K562 (cell line): Measurements from ENCODE around the gene ATP8A1. TPM values are rescaled to one million over a fixed set of nuclear protein-coding genes. Genes with fewer than 3 reads are reported as not detected.

Experiments used
- ATAC-seq: fragments of 200-7000 bp; cut with Tn5 transposase; 3 replicates; pipeline ENCODE4 v1.9.1; 2020; ENCODE audit warnings: moderate library complexity
- BruUV-seq: library from RNA; stranded (reverse); fragments of 400-500 nt; replicated peaks from 2 replicates; lab custom pipeline; 2021; lab: Mats Ljungman, UMichigan
- CTCF ChIA-PET: fragments of 300-600 bp; formaldehyde crosslinking; extraction: SDS; loops from one replicate; lab custom pipeline; 2021; ENCODE audit warnings: low intra/inter-chr PET ratio; lab: Yijun Ruan, JAX
- POLR2A ChIA-PET: fragments of 300-600, 350-650 bp; sonication (Branson Sonifier 250); formaldehyde crosslinking; extraction: SDS; loops from one replicate; lab custom pipeline; 2021; ENCODE audit warnings: antibody characterized with exemption, inconsistent platforms; lab: Yijun Ruan, JAX
- DNase-seq, 4 experiments: peaks; one replicate each; pipeline versions ENCODE4 v3.0.0 to v3.0.0-alpha.2; 2011 to 2018; ENCODE audit warnings: low spot score in 3 of 4, mixed read lengths in 3 of 4; ENCODE audit errors: extremely low read depth in 1 of 4
- FAIRE-seq: peaks from 2 replicates; lab custom pipeline; 2011; peaks lifted over from hg19 to GRCh38; lab: Jason Lieb, UNC
- H2AFZ ChIP-seq: 2 replicates; pipeline ENCODE4 v1.6.0; 2011; ENCODE audit warnings: low read depth, low read length, control low read depth, inconsistent platforms
- H3K27ac ChIP-seq: fragments of 200-600 bp; 3 replicates; pipeline ENCODE4 v1.8.0; 2011; ENCODE audit warnings: low read depth, mild to moderate bottlenecking, control low read depth, inconsistent platforms, low read length, moderate library complexity, mixed read lengths; ENCODE audit errors: extremely low read depth
- H3K27me3 ChIP-seq, 2 experiments: fragments of 300-600 bp in 1 of 2; 2 replicates in 1 of 2; 3 replicates in 1 of 2; pipeline versions ENCODE4 v1.6.0 to v1.8.0; 2011; ENCODE audit warnings: inconsistent platforms in 2 of 2, low read length in 2 of 2, mild to moderate bottlenecking in 1 of 2, mixed read lengths in 1 of 2, moderate library complexity in 1 of 2; ENCODE audit not compliant: control insufficient read depth in 2 of 2, insufficient read depth in 2 of 2
- H3K36me3 ChIP-seq: fragments of 300-600 bp; 3 replicates; pipeline ENCODE4 v1.8.0; 2011; ENCODE audit warnings: mild to moderate bottlenecking, low read length, inconsistent platforms; ENCODE audit not compliant: control insufficient read depth, insufficient read depth
- H3K4me1 ChIP-seq, 2 experiments: fragments of 200-600 bp in 1 of 2; replicated peaks in 1 of 2; 2 replicates in 1 of 2; 3 replicates in 1 of 2; pipeline versions ENCODE4 v1.5.1 to v1.8.0; 2011; ENCODE audit warnings: inconsistent platforms in 2 of 2, low read length in 2 of 2, mild to moderate bottlenecking in 1 of 2, mixed read lengths in 1 of 2, moderate library complexity in 1 of 2; ENCODE audit not compliant: control insufficient read depth in 2 of 2, insufficient read depth in 2 of 2
- H3K4me2 ChIP-seq: 2 replicates; pipeline ENCODE4 v1.6.1; 2011; ENCODE audit warnings: low read length, control low read depth, inconsistent platforms, mixed read lengths; ENCODE audit not compliant: insufficient read depth
- H3K4me3 ChIP-seq: fragments of 200-600 bp; sonication (generic), shearing (Covaris generic); 2 replicates; pipeline ENCODE4 v1.5.1; 2016; ENCODE audit warnings: control low read depth, inconsistent platforms
- H3K79me2 ChIP-seq: fragments of 200-600 bp; 3 replicates; pipeline ENCODE4 v1.8.0; 2011; ENCODE audit warnings: low read length, inconsistent platforms; ENCODE audit not compliant: control insufficient read depth, insufficient read depth
- H3K9ac ChIP-seq, 2 experiments: 2 replicates each; pipeline versions ENCODE4 v1.6.0 to v1.6.1; 2011; ENCODE audit warnings: low read depth in 2 of 2, low read length in 2 of 2, control low read depth in 1 of 2, inconsistent platforms in 1 of 2, mild to moderate bottlenecking in 1 of 2, mixed read lengths in 1 of 2; ENCODE audit not compliant: insufficient read depth in 1 of 2
- H3K9me1 ChIP-seq: one replicate; pipeline ENCODE4 v1.6.0; 2011; ENCODE audit warnings: inconsistent platforms, mild to moderate bottlenecking, low read length, moderate library complexity; ENCODE audit not compliant: control insufficient read depth, insufficient read depth
- H3K9me3 ChIP-seq: replicated peaks from 2 replicates; pipeline ENCODE4 v1.5.1; 2011; ENCODE audit warnings: low read depth, low read length, inconsistent platforms; ENCODE audit not compliant: control insufficient read depth, insufficient read depth
- H4K20me1 ChIP-seq: replicated peaks from 2 replicates; pipeline ENCODE4 v1.6.1; 2011; ENCODE audit warnings: low read length, inconsistent platforms, mixed read lengths; ENCODE audit not compliant: control insufficient read depth, insufficient read depth
- GATAD2B ChIP-seq: fragments of 450-650 bp; IDR thresholded peaks from 2 replicates; pipeline ENCODE4 v1.6.1; 2017; ENCODE audit warnings: mild to moderate bottlenecking, borderline replicate concordance
- NR2C2 ChIP-seq, 2 experiments: fragments of 200-800 bp in 1 of 2; sonication (Bioruptor generic) in 1 of 2; sonication (generic) in 1 of 2; formaldehyde crosslinking in 1 of 2; IDR thresholded peaks; 2 replicates each; pipeline versions ENCODE4 v1.6.1 to v1.8.0; 2016 to 2022; ENCODE audit warnings: mild to moderate bottlenecking in 1 of 2, missing compliant biosample characterization in 1 of 2, missing genetic modification characterization in 1 of 2, missing genetic modification reagents in 1 of 2
- RNF2 ChIP-seq: sonication (generic); IDR thresholded peaks from 2 replicates; pipeline ENCODE4 v1.6.1; 2016
- ZNF384 ChIP-seq: IDR thresholded peaks from 2 replicates; pipeline ENCODE4 v1.6.1; 2012; ENCODE audit warnings: low read depth, low read length, improper control_type of control experiment
- ZNF561 ChIP-seq: fragments of 450-650 bp; formaldehyde crosslinking; conservative IDR thresholded peaks from 2 replicates; pipeline ENCODE4 v1.4.0; 2020; ENCODE audit warnings: mild to moderate bottlenecking, moderate library complexity
- WGBS: fragments of 100-300 bp; shearing (Covaris generic); methylation state at CpG from one replicate; pipeline ENCODE4 v1.1.6; 2016; ENCODE audit warnings: low coverage, mixed read lengths; ENCODE audit not compliant: insufficient coverage; ENCODE audit errors: missing lambda C conversion rate; 5-methylcytosine and 5-hydroxymethylcytosine counted together
- in situ Hi-C: fragments of 300-500 bp; cut with MboI; formaldehyde crosslinking; loops from 4 replicates; pipeline ENCODE4 v1.15.0; 2018; ENCODE audit warnings: inconsistent platforms, mixed read lengths
- intact Hi-C: fragments of 100-400 bp; cut with micrococcal nuclease; formaldehyde crosslinking; loops from 2 replicates; pipeline ENCODE4 v1.14.2; 2022
- polyA plus RNA-seq, 8 experiments: library from polyadenylated mRNA; depleted of rRNA in 4 of 8; stranded (reverse) in 5 of 8; unstranded in 3 of 8; fragments of >200 nt; fragmentation: Nextera tagmentation in 2 of 8; fragmentation: Illumina TruSeq in 1 of 8; extraction: Ambion mirVana in 2 of 8; extraction: Trizol in 1 of 8; gene quantifications; 2 replicates each; pipeline versions ENCODE4 v1.2.1 to v1.2.3, GENCODE V29; 2011 to 2014; ENCODE audit warnings: inconsistent platforms in 1 of 8, missing spikeins in 1 of 8
- total RNA-seq, 7 experiments: library from RNA; depleted of rRNA in 6 of 7; stranded (reverse); fragments of >200 nt in 6 of 7; fragmentation: Illumina TruSeq in 2 of 7; extraction: Trizol in 2 of 7; gene quantifications; 2 replicates each; pipeline versions ENCODE4 v1.2.1 to v1.2.3, GENCODE V29; 2011 to 2021; ENCODE audit warnings: low replicate concordance in 1 of 7
- TF ChIP-seq, protein P1 (sequence below): sonication (generic); formaldehyde crosslinking; IDR thresholded peaks from 2 replicates; pipeline ENCODE4 v1.8.1; 2023; ENCODE audit warnings: mild to moderate bottlenecking, missing genetic modification reagents
- TF ChIP-seq, protein P2 (sequence below): fragments of 250-450 bp; sonication (Bioruptor Pico); IDR thresholded peaks from 2 replicates; pipeline ENCODE4 v1.5.0; 2020; ENCODE audit warnings: mild to moderate bottlenecking

ATP8A1 gene
- total and polyA plus RNA-seq, 9 of the 15 experiments (the other 6 are each of a cell fraction or from before 2014, with no cell fraction given) = 0.05 to 0.29 (median 0.07) TPM; not detected in 2

DNA sequence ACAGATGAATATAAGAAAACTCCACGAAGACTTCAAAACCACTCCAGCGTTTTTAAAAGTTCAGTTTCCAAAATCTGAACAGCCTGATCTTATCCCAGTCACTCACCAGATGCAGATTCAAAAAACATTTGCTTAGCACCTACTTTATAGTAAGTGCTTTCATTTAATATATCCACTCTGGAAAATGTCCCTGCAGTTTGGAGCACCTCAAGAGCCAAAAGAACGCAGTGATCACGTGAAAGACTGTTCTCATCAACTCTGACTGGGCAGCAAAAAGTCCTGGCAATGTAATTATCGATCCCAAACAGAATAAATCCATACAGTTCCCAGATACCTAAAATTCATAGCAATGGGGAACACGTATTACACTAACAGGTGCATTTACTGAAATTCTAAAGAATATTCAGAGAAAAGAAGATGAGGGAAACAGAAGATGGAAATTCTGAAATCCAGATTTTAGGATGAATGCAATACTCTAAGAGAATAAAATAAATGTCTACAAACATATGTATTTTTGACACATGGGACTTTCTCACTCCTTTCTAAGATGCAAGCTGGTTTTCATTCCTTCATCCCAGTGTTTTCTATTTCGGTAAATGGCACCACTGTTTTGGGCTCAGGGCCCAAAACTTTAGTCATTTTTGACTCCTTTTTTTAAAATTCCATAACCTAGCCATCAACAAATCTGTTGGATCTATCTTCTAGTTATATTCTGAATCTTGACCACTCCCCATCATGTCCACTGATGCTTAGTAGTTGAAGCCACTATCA, 13.9 kb downstream of the ATP8A1 start:
- FAIRE-seq (no peak), DNase-seq (no peak), ATAC-seq (no peak)
- Histone ChIP-seq H3K27me3 (no peaks in the 10 kb centered on the region), H3K27ac (no peak overlapping the region), H4K20me1 (no peaks in the 10 kb centered on the region), H3K4me3 (no peak overlapping the region), H2AFZ (no peak overlapping the region), H3K9ac (no peak overlapping the region), H3K4me2 (no peak overlapping the region), H3K36me3 (no peaks in the 10 kb centered on the region)
- ChIA-PET CTCF (no interaction called here), POLR2A (no interaction called here)
- in situ Hi-C loops = no loop called here
- intact Hi-C loops = no loop called here
- 1% methylated on average over 7 of the region's 7 CpGs for WGBS
- TF ChIP-seq ZNF561 = no peak
- TF ChIP-seq NR2C2 (CRISPR knock-in tag; IDR thresholded peaks at IDR 0.05) = no peak
- no peak for TF ChIP-seq NR2C2 (tag; IDR thresholded peaks at IDR 0.05)
- TF ChIP-seq GATAD2B = no peak
- TF ChIP-seq, protein P1, sequence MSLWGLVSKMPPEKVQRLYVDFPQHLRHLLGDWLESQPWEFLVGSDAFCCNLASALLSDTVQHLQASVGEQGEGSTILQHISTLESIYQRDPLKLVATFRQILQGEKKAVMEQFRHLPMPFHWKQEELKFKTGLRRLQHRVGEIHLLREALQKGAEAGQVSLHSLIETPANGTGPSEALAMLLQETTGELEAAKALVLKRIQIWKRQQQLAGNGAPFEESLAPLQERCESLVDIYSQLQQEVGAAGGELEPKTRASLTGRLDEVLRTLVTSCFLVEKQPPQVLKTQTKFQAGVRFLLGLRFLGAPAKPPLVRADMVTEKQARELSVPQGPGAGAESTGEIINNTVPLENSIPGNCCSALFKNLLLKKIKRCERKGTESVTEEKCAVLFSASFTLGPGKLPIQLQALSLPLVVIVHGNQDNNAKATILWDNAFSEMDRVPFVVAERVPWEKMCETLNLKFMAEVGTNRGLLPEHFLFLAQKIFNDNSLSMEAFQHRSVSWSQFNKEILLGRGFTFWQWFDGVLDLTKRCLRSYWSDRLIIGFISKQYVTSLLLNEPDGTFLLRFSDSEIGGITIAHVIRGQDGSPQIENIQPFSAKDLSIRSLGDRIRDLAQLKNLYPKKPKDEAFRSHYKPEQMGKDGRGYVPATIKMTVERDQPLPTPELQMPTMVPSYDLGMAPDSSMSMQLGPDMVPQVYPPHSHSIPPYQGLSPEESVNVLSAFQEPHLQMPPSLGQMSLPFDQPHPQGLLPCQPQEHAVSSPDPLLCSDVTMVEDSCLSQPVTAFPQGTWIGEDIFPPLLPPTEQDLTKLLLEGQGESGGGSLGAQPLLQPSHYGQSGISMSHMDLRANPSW (CRISPR knock-in tag) = no peak
- TF ChIP-seq, protein P2, sequence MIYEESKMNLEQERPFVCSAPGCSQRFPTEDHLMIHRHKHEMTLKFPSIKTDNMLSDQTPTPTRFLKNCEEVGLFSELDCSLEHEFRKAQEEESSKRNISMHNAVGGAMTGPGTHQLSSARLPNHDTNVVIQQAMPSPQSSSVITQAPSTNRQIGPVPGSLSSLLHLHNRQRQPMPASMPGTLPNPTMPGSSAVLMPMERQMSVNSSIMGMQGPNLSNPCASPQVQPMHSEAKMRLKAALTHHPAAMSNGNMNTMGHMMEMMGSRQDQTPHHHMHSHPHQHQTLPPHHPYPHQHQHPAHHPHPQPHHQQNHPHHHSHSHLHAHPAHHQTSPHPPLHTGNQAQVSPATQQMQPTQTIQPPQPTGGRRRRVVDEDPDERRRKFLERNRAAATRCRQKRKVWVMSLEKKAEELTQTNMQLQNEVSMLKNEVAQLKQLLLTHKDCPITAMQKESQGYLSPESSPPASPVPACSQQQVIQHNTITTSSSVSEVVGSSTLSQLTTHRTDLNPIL (CRISPR knock-in tag) = no peak
- no peak for TF ChIP-seq ZNF384
- TF ChIP-seq RNF2 = no peak
- TF ChIP-seq, all 486 proteins: peak for 0
- Histone ChIP-seq H3K9me1 (no peaks in the 10 kb centered on the region), H3K9me3 (no peaks in the 10 kb centered on the region), H3K4me1 (no peaks in the 10 kb centered on the region), H3K79me2 (no peaks in the 10 kb centered on the region)
- BruUV-seq = no TSS peak
